ENCODE results near the gene HLA-DOA.

The HLA-DOA gene

DNA sequence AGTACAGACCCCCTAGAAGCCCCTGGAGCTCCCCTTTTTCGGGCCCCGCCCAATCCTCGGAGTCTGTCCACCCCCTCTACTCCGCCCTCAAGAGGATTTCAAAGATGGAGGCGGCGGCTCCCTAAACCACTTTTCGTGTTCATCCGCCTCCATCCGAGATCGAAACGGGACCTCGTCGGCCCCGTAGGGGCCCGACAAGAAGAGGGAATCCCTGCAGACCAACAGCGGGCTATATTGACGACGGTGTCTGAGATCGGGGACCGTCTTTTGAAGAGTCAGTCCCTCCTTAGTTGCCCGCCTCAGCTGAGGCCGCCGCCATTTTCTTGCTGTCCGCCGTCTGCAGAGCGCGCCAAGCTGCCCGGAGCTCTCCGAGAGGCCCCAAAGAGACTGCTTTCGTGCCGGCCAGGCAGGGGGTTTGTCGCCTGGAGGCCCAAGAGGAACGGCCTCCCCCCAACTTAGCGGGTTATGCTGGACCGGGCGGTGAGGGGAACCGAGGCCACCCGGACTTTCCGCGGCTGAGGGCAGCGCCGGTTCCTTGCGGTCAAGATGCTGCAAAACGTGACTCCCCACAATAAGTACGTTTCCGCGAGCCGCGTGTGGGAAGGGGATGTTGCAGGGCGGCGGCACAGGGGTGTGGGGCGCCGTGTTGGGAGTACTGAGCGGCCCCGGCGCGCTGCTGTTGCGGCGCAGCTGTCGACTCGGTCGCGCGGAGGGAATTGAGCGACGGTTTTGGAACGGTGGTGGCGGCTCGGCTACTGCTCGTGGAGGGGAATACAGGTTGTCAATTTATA lies 36.8 kb downstream of the HLA-DOA start:
- TF ChIP-seq, protein P1, sequence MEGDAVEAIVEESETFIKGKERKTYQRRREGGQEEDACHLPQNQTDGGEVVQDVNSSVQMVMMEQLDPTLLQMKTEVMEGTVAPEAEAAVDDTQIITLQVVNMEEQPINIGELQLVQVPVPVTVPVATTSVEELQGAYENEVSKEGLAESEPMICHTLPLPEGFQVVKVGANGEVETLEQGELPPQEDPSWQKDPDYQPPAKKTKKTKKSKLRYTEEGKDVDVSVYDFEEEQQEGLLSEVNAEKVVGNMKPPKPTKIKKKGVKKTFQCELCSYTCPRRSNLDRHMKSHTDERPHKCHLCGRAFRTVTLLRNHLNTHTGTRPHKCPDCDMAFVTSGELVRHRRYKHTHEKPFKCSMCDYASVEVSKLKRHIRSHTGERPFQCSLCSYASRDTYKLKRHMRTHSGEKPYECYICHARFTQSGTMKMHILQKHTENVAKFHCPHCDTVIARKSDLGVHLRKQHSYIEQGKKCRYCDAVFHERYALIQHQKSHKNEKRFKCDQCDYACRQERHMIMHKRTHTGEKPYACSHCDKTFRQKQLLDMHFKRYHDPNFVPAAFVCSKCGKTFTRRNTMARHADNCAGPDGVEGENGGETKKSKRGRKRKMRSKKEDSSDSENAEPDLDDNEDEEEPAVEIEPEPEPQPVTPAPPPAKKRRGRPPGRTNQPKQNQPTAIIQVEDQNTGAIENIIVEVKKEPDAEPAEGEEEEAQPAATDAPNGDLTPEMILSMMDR (IDR thresholded peaks at IDR 0.05; ENCODE audit: low read depth, low read length) = no peak
- no peak for DNase-seq (ENCODE audit: low read depth, low spot score)
- in situ Hi-C loops (cut with HindIII; ENCODE audit: low sequenced_read_pairs) = loop anchor here (10.0 kb wide), 1 partner anchor 128 kb away; the partner anchor contains the start of gene PSMB8
- peak overlapping the region; percentile 80 for H3K4me3 ChIP-seq (ENCODE audit: low read depth, low read length)

DNA sequence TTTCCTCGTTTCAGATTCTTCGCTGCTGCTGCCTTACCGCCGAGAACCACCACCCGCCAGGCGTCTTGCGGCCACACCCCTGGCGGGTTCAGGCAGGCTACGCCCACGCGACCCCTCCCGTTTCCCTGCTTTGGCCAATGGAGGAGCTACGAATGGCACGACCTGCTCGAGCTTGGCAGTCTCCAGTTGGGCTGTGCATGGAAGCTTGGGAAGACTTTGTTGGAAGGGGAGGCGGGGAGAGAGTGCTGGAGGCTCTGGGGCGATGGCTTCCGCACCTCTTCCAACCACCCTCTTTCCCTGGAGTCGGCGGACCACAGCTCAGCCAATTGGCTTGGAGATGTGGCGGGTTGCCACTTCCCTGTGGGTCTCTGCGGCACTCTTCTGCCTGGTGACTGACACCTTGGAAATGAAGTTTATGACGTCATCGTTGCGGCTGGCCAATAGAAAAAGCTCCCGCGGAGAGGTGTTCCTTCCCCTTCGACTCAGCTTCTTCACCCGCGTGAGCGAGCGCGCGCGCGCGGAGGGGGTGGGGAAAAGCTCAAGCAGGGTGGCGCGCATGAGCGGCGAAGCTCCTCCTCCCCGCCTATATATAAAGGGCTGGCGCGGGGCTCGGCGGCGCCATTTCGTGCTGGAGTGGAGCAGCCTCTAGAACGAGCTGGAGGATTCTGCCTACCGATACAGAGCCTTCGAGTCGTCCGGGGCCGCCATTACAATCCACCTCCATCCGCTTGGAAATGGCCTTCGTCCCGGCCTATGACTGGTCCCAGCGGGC lies 37.6 kb downstream of the HLA-DOA start:
- H3K4me3 ChIP-seq (ENCODE audit: low read depth, low read length) = peak overlapping the region; percentile 94
- peak; percentile 100 for DNase-seq (ENCODE audit: low read depth, low spot score)
- in situ Hi-C loops (cut with HindIII; ENCODE audit: low sequenced_read_pairs) = loop anchor here (10.0 kb wide), 1 partner anchor 127 kb away; the partner anchor contains the start of gene PSMB8
- TF ChIP-seq, protein P1 (IDR thresholded peaks at IDR 0.05; ENCODE audit: low read depth, low read length) = no peak

DNA sequence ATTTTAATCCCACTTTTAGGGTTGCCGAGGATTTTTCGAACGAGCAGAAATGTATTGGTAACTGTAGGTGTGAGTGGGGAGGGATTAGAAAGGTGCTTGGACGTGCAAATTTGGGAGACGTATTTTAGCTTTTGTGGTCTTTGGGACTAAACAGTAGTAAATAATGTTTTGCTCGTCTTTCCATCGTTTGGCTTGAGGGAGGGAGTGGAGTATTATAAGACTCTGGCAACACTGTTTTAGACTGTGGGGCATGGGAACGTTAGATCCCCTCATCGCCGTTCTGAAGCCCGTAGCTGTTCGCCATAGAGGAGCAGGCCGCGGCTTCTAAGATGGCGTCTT lies 38.2 kb downstream of the HLA-DOA start:
- no peak for DNase-seq (ENCODE audit: low read depth, low spot score)
- TF ChIP-seq, protein P1 (IDR thresholded peaks at IDR 0.05; ENCODE audit: low read depth, low read length) = no peak
- in situ Hi-C loops (cut with HindIII; ENCODE audit: low sequenced_read_pairs) = loop anchor here (10.0 kb wide), 1 partner anchor 126 kb away; the partner anchor contains the start of gene PSMB8
- H3K4me3 ChIP-seq (ENCODE audit: low read depth, low read length) = peak overlapping the region; percentile 94

DNA sequence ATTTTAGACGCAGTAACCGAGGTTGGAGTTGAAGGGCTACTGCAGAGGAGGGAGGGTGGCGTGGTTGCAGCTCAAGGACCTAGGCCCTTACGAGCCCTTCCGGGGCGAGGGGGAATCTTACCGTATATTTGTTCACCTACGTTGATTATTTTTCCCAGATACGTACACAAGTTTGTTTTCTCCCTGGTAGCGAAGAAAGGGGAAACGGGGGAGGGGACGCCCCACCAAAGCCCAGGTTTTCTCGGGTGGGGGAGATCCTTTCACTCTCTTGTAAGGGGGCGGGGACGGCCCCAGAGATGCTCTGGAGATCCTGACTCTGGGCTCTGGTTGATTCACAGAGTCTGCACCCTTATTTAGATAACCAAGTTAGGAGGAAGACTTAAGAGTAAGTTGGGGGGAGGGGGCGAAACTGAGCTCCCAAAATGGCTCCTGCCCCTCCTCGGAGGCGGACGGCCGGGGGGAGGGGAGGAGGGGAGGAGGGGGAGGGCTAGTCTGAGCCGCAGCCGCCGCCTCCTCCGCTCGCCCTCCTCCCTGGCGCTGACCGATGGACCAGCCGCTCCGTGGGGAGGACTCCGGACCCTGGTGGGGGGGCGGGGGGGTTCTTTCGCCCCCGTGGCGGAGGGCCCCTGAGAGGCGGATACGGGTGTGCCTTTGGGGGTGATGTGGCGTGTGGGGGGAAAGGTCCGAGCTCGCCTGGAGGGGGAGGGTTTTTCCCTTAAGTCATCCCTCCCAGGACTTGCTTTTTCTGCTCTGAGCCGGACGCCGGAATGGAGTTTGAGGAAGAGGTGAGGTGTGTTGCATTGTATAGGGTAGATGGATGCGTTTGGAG lies 38.8 kb downstream of the HLA-DOA start:
- in situ Hi-C loops (cut with HindIII; ENCODE audit: low sequenced_read_pairs) = loop anchor here (10.0 kb wide), 1 partner anchor 126 kb away; the partner anchor contains the start of gene PSMB8
- TF ChIP-seq, protein P1 (IDR thresholded peaks at IDR 0.05; ENCODE audit: low read depth, low read length) = no peak
- DNase-seq (ENCODE audit: low read depth, low spot score) = peak; percentile 94
- peak overlapping the region; percentile 94 for H3K4me3 ChIP-seq (ENCODE audit: low read depth, low read length)

DNA sequence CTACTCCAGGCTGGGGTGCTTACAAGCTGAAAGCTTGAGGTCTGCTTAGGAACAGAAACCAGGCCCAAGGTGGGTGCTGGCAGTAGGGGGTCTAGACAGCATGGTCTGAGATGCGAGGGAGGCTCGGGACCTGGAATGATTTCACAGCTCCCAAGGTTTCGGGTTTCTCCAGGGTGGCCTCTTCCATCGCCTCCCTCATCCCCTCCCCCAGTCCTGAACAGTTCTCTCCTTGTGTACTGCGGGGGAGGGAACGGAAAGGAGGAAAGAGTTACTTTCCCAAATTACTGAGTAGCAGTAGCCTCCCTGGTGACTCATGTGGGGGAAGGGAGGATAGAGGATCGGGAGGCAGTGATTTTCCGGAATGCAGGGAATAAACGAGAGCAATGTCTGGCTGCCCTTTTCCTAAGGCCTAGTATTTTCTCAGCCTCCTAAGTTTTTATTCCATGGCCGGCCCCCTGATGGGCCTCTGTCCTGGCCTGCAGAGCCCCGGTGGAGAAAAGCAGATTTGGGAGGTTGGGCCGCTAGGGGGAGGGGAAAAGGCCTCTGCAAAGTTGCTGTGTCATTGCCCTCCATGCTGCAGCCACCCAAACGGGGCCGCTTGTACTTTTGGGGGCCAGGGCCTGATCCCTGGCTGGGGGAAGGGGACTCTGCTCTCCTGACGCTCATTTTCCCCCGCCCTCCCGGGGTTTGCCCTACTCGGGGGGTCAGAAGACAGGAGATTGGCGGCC lies 39.5 kb downstream of the HLA-DOA start:
- in situ Hi-C loops (cut with HindIII; ENCODE audit: low sequenced_read_pairs) = loop anchor here (10.0 kb wide), 1 partner anchor 125 kb away; the partner anchor contains the start of gene PSMB8
- DNase-seq (ENCODE audit: low read depth, low spot score) = peak; percentile 96
- H3K4me3 ChIP-seq (ENCODE audit: low read depth, low read length) = peak overlapping the region; percentile 94
- TF ChIP-seq, protein P1 (IDR thresholded peaks at IDR 0.05; ENCODE audit: low read depth, low read length) = no peak

Data from astrocyte of the spinal cord (primary cell).